Neural crest cell (in vitro differentiated cells): ENCODE measurements around the gene SH3BP1. TPM values are rescaled to one million over a fixed set of nuclear protein-coding genes. Genes with fewer than 3 reads are reported as not detected.
"Not testable (repeated sequence)": the region's sequence is repeated elsewhere in the genome, so short reads cannot be mapped to it uniquely, and the experiment has no call there.

Experiments
- DNase-seq: peaks from one replicate; pipeline ENCODE4 v3.0.0; 2021; ENCODE audit warnings: low read depth, mixed read lengths, low spot score
- H3K27ac Mint-ChIP-seq: one replicate; pipeline ENCODE4 v1.8.0; 2021; ENCODE audit warnings: mild to moderate bottlenecking, mixed read lengths; ENCODE audit not compliant: unreplicated experiment
- H3K27me3 Mint-ChIP-seq: 2 replicates; pipeline ENCODE4 v1.8.0; 2021; ENCODE audit warnings: low read depth, mild to moderate bottlenecking, mixed read lengths
- H3K36me3 Mint-ChIP-seq: 2 replicates; pipeline ENCODE4 v1.8.0; 2021; ENCODE audit warnings: low read depth, mild to moderate bottlenecking, mixed read lengths
- H3K4me1 Mint-ChIP-seq: 2 replicates; pipeline ENCODE4 v1.8.0; 2021; ENCODE audit warnings: mixed read lengths
- H3K4me3 Mint-ChIP-seq: one replicate; pipeline ENCODE4 v1.8.0; 2021; ENCODE audit warnings: mild to moderate bottlenecking, mixed read lengths
- H3K9me3 Mint-ChIP-seq: 2 replicates; pipeline ENCODE4 v1.8.0; 2021; ENCODE audit warnings: mixed read lengths
- total RNA-seq: library from RNA; stranded (reverse); gene quantifications from 2 replicates; pipeline ENCODE4 v1.2.1, GENCODE V29; 2021
- TF ChIP-seq, protein P1 (sequence below): fragments of 200-600 bp; sonication (generic); conservative IDR thresholded peaks from 2 replicates; pipeline ENCODE4 v1.5.0; 2021; ENCODE audit warnings: antibody characterized with exemption, mild to moderate bottlenecking

Gene SH3BP1
- total RNA-seq, 1 donor from 2014 or later, result 36.4 TPM

GRCh38 chr22:37601203-37601539, 38.3 kb upstream of the SH3BP1 start:
- TF ChIP-seq, protein P1, sequence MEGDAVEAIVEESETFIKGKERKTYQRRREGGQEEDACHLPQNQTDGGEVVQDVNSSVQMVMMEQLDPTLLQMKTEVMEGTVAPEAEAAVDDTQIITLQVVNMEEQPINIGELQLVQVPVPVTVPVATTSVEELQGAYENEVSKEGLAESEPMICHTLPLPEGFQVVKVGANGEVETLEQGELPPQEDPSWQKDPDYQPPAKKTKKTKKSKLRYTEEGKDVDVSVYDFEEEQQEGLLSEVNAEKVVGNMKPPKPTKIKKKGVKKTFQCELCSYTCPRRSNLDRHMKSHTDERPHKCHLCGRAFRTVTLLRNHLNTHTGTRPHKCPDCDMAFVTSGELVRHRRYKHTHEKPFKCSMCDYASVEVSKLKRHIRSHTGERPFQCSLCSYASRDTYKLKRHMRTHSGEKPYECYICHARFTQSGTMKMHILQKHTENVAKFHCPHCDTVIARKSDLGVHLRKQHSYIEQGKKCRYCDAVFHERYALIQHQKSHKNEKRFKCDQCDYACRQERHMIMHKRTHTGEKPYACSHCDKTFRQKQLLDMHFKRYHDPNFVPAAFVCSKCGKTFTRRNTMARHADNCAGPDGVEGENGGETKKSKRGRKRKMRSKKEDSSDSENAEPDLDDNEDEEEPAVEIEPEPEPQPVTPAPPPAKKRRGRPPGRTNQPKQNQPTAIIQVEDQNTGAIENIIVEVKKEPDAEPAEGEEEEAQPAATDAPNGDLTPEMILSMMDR, result no peak

GRCh38 chr22:37601540-37602442, 37.7 kb upstream of the SH3BP1 start:
- Mint-ChIP-seq H3K36me3 (no peaks in the 10 kb centered on the region), H3K4me1 (peaks cover 9% of the 10 kb centered on the region), H3K9me3 (no peaks in the 10 kb centered on the region), H3K27ac (no peak overlapping the region), H3K27me3 (peaks cover 27% of the 10 kb centered on the region), H3K4me3 (peak overlapping the region; percentile 47)
- TF ChIP-seq, protein P1, result no peak
- DNase-seq, result peak; percentile 8

More at GRCh38 chr22:37601203-37601539, 38.3 kb upstream of the SH3BP1 start:
- no peaks in the 10 kb centered on the region for H3K36me3 Mint-ChIP-seq
- no peak overlapping the region for H3K27ac Mint-ChIP-seq
- H3K4me3 Mint-ChIP-seq, result no peak overlapping the region
- no peaks in the 10 kb centered on the region for H3K9me3 Mint-ChIP-seq
- DNase-seq, result no peak
- H3K4me1 Mint-ChIP-seq, result peaks cover 9% of the 10 kb centered on the region
- peaks cover 27% of the 10 kb centered on the region for H3K27me3 Mint-ChIP-seq

DNA sequence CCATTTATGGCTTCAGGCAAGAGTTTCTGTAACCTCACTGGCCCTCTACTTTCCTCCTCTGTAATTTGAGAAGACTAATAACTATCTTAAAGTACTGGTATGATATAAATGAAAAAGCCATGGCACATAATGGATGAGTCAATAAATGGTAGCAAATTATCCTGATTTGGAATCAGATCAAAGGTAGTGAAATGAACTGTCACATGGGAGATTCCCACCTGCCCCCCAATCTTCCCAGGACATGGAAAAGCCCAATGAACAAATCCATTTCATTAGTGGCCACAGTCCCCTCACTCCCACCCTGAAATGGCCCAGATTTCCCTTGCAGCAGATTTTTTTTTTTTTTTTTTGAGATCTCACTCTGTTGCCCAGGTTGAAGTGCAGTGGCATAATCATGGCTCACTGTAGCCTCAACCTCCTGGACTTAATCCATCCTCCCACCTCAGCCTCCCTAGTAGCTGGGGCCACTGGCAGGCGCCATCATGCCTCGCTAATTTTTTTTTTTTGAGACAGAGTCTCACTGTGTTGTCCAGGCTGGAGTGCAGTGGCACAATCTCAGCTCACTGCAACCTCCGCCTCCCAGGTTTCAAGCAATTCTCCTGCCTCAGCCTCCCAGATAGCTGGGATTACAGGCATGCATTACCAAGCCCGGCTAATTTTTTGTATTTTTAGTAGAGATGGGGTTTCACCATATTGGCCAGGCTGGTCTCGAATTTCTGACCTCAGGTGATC, 36.8 kb upstream of the SH3BP1 start:
- not testable (repeated sequence) for H3K27ac Mint-ChIP-seq, H3K9me3 Mint-ChIP-seq, H3K36me3 Mint-ChIP-seq, DNase-seq
- Mint-ChIP-seq H3K4me1 (peaks cover 15% of the 10 kb centered on the region), H3K27me3 (peaks cover 29% of the 10 kb centered on the region), H3K4me3 (peak overlapping the region; percentile 62)

- H3K27me3 Mint-ChIP-seq, result peaks cover 31% of the 10 kb centered on the region
- no peaks in the 10 kb centered on the region for H3K9me3 Mint-ChIP-seq
- no peaks in the 10 kb centered on the region for H3K36me3 Mint-ChIP-seq
- TF ChIP-seq, protein P1, result no peak
- peaks cover 24% of the 10 kb centered on the region for H3K4me1 Mint-ChIP-seq
- H3K27ac Mint-ChIP-seq, result no peak overlapping the region
- no peak overlapping the region for H3K4me3 Mint-ChIP-seq
- DNase-seq, result no peak
These were observed 35.4 kb upstream of the SH3BP1 start for GRCh38 chr22:37604074-37604473.

GRCh38 chr22:37604875-37605274, 34.6 kb upstream of the SH3BP1 start:
- H3K36me3 Mint-ChIP-seq, result no peaks in the 10 kb centered on the region
- no peak for DNase-seq
- H3K4me1 Mint-ChIP-seq, result peaks cover 32% of the 10 kb centered on the region
- no peak overlapping the region for H3K27ac Mint-ChIP-seq
- peaks cover 33% of the 10 kb centered on the region for H3K27me3 Mint-ChIP-seq
- no peaks in the 10 kb centered on the region for H3K9me3 Mint-ChIP-seq
- H3K4me3 Mint-ChIP-seq, result no peak overlapping the region
- TF ChIP-seq, protein P1, result no peak
